ENCODE results near the gene CASP2. TPM values are rescaled to one million over a fixed set of nuclear protein-coding genes. Genes with fewer than 3 reads are reported as not detected.

CASP2 gene
- total and polyA plus RNA-seq, 10 of the 15 experiments (the other 5 are each of a cell fraction or from before 2014, with no cell fraction given), result 12.1 to 60.4 (median 26.2) TPM

- Histone ChIP-seq H3K4me3 (no peak overlapping the region), H3K27ac (ENCODE audit: control insufficient read depth, insufficient read depth) (no peak overlapping the region), H3K4me1 (ENCODE audit: control insufficient read depth, insufficient read depth, low read length) (peaks cover 10% of the 10 kb centered on the region), H3K27me3 (replicated peaks in 1 of 2; ENCODE audit: control insufficient read depth in 2 of 2, insufficient read depth in 2 of 2, low read length in 1 of 2) (no peaks in the 10 kb centered on the region), H3K9ac (ENCODE audit: control insufficient read depth, insufficient read depth, low read length) (no peak overlapping the region), H3K9me3 (replicated peaks; ENCODE audit: control insufficient read depth, insufficient read depth, low read length) (no peaks in the 10 kb centered on the region), H3K36me3 (ENCODE audit: control insufficient read depth in 2 of 2, insufficient read depth in 2 of 2, low read length in 1 of 2) (peaks cover 5 to 12% of the 10 kb centered on the region in 2 experiments), H2AFZ (ENCODE audit: control insufficient read depth, low read depth, low read length) (no peak overlapping the region), H3K4me2 (ENCODE audit: control insufficient read depth, insufficient read depth) (no peak overlapping the region), H4K20me1 (ENCODE audit: control insufficient read depth, insufficient read depth) (no peaks in the 10 kb centered on the region), H3K79me2 (ENCODE audit: control insufficient read depth, insufficient read depth, low read length) (peaks cover 5% of the 10 kb centered on the region)
- TF ChIP-seq FOXK2 (IDR thresholded peaks at IDR 0.05) (no peak), ZBED1 (IDR thresholded peaks at IDR 0.05; ENCODE audit: borderline replicate concordance) (no peak), SREBF2 (IDR thresholded peaks at IDR 0.05; ENCODE audit: low read length) (no peak), NR2F1 (conservative IDR thresholded peaks at IDR 0.05) (no peak), CTCF (IDR thresholded peaks at IDR 0.05 in 2 of 3, conservative IDR thresholded peaks at IDR 0.05 in 1 of 3; ENCODE audit: control insufficient read depth in 2 of 3, extremely low read depth in 1 of 3, insufficient read depth in 1 of 3, low read depth in 3 of 3, low read length in 3 of 3) (no peak)
- intact Hi-C loops (cut with micrococcal nuclease; ENCODE audit: unreplicated experiment) (no loop called here), in situ Hi-C loops (cut with MboI) (no loop called here)
- WGBS (ENCODE audit: insufficient coverage, insufficient replicate concordance, low lambda C conversion rate, missing lambda C conversion rate), result 75% methylated on average over 5 of the region's 5 CpGs
- FAIRE-seq (no peak), DNase-seq (ENCODE audit: low read depth, low spot score) (no peak), ATAC-seq (no peak)
- no TSS peak for BruUV-seq (replicated peaks)
- SMC1A ChIA-PET (ENCODE audit: uncharacterized antibody, unreplicated experiment), result interaction anchor here (0.9 kb wide), 1 partner anchor 11 kb away, joined by 3 read pairs; no protein-coding TSS in a partner anchor
- RAD21 ChIA-PET (ENCODE audit: unreplicated experiment), result no interaction called here
- POLR2A ChIA-PET, result no interaction called here
- CTCF ChIA-PET, result interaction anchor here (1.0 to 2.0 kb wide), 2 partner anchors 10 to 29 kb away, joined by 4 to 5 read pairs; no protein-coding TSS in a partner anchor
Observed at GRCh38 chr7:143269251-143269650, 18.9 kb upstream of the CASP2 start.

GRCh38 chr7:143271240-143271639, 16.9 kb upstream of the CASP2 start:
- in situ Hi-C loops (cut with MboI), result no loop called here
- Histone ChIP-seq H3K27ac (ENCODE audit: control insufficient read depth, insufficient read depth) (no peak overlapping the region), H3K79me2 (ENCODE audit: control insufficient read depth, insufficient read depth, low read length) (no peaks in the 10 kb centered on the region), H3K9ac (ENCODE audit: control insufficient read depth, insufficient read depth, low read length) (no peak overlapping the region), H3K9me3 (replicated peaks; ENCODE audit: control insufficient read depth, insufficient read depth, low read length) (no peaks in the 10 kb centered on the region), H3K27me3 (replicated peaks in 1 of 2; ENCODE audit: control insufficient read depth in 2 of 2, insufficient read depth in 2 of 2, low read length in 1 of 2) (no peaks in the 10 kb centered on the region), H4K20me1 (ENCODE audit: control insufficient read depth, insufficient read depth) (no peaks in the 10 kb centered on the region), H3K4me1 (ENCODE audit: control insufficient read depth, insufficient read depth, low read length) (no peaks in the 10 kb centered on the region), H2AFZ (ENCODE audit: control insufficient read depth, low read depth, low read length) (no peak overlapping the region), H3K36me3 (ENCODE audit: control insufficient read depth in 2 of 2, insufficient read depth in 2 of 2, low read length in 1 of 2) (peaks cover 5 to 7% of the 10 kb centered on the region in 2 experiments), H3K4me2 (ENCODE audit: control insufficient read depth, insufficient read depth) (no peak overlapping the region), H3K4me3 (no peak overlapping the region)
- FAIRE-seq (no peak), DNase-seq (ENCODE audit: low read depth, low spot score) (no peak), ATAC-seq (no peak)
- POLR2A ChIA-PET, result no interaction called here
- intact Hi-C loops (cut with micrococcal nuclease; ENCODE audit: unreplicated experiment), result no loop called here
- RAD21 ChIA-PET (ENCODE audit: unreplicated experiment), result no interaction called here
- CTCF ChIA-PET, result interaction anchor here (0.7 to 2.4 kb wide), 3 partner anchors 12 to 31 kb away, joined by 3 to 7 read pairs (median 3); no protein-coding TSS in a partner anchor
- BruUV-seq (replicated peaks), result no TSS peak
- 13% methylated on average over 1 of the region's 1 CpG for WGBS (ENCODE audit: insufficient coverage, insufficient replicate concordance, low lambda C conversion rate, missing lambda C conversion rate)
- SMC1A ChIA-PET (ENCODE audit: uncharacterized antibody, unreplicated experiment), result interaction anchor here (1.2 kb wide), 1 partner anchor 65 kb away, joined by 3 read pairs; no protein-coding TSS in a partner anchor
- no peak for TF ChIP-seq ZBED1 (IDR thresholded peaks at IDR 0.05; ENCODE audit: borderline replicate concordance)
- no peak for TF ChIP-seq MYC (IDR thresholded peaks at IDR 0.05; ENCODE audit: insufficient read depth, insufficient read length, insufficient replicate concordance, low read length, severe bottlenecking)
- no peak for TF ChIP-seq SMC3 (IDR thresholded peaks at IDR 0.05; ENCODE audit: borderline replicate concordance, low read length)
- no peak for TF ChIP-seq GATAD2B (conservative IDR thresholded peaks at IDR 0.05; ENCODE audit: low read depth)
- TF ChIP-seq PAX5 (IDR thresholded peaks at IDR 0.05; ENCODE audit: borderline replicate concordance, low read depth, low read length), result no peak
- TF ChIP-seq NFIC (IDR thresholded peaks at IDR 0.05; ENCODE audit: low read depth, low read length), result no peak
- TF ChIP-seq E2F8 (IDR thresholded peaks at IDR 0.05; ENCODE audit: low read depth, partially characterized antibody), result no peak
- TF ChIP-seq CREM (IDR thresholded peaks at IDR 0.05; ENCODE audit: low read depth), result no peak
